NOMO-1 (cell line): ENCODE results near the gene PGA4.
"Not testable (repeated sequence)": the region's sequence is repeated elsewhere in the genome, so short reads cannot be mapped to it uniquely, and the experiment has no call there.

Source experiments
- DNase-seq, 2 experiments: peaks; one replicate each; lab custom pipeline; 2025; ENCODE audit not compliant: unreplicated experiment in 2 of 2; lab: John Stamatoyannopoulos, UW

PGA4 gene

GRCh38 chr11:61203873-61204272 lies 18.3 kb upstream of the PGA4 start:
- not testable (repeated sequence) for DNase-seq

GRCh38 chr11:61204502-61205059 lies 17.6 kb upstream of the PGA4 start:
- not testable (repeated sequence) for DNase-seq

GRCh38 chr11:61207636-61208310 lies 14.4 kb upstream of the PGA4 start:
- not testable (repeated sequence) for DNase-seq

- DNase-seq = not testable (repeated sequence)
Observed at GRCh38 chr11:61210629-61211028, 11.5 kb upstream of the PGA4 start.

- DNase-seq = not testable (repeated sequence)
Observed at GRCh38 chr11:61211327-61211952, 10.7 kb upstream of the PGA4 start.

- DNase-seq = not testable (repeated sequence)
Observed at GRCh38 chr11:61212202-61212601, 9.9 kb upstream of the PGA4 start.

GRCh38 chr11:61213711-61214324 lies 8.3 kb upstream of the PGA4 start:
- DNase-seq = not testable (repeated sequence)

- DNase-seq = not testable (repeated sequence)
Observed at GRCh38 chr11:61218306-61218705, 3.8 kb upstream of the PGA4 start.

- not testable (repeated sequence) for DNase-seq
Observed at GRCh38 chr11:61219016-61219415, 3.1 kb upstream of the PGA4 start.

- not testable (repeated sequence) for DNase-seq
Observed at GRCh38 chr11:61222692-61223091, 545 bp downstream of the PGA4 start.

GRCh38 chr11:61226457-61227137 lies 4.5 kb downstream of the PGA4 start:
- DNase-seq = not testable (repeated sequence)

- not testable (repeated sequence) for DNase-seq
Observed at GRCh38 chr11:61229458-61229857, 7.3 kb downstream of the PGA4 start.

GRCh38 chr11:61231033-61231432 lies 8.9 kb downstream of the PGA4 start:
- DNase-seq = not testable (repeated sequence)

GRCh38 chr11:61231585-61231984 lies 9.4 kb downstream of the PGA4 start:
- DNase-seq = not testable (repeated sequence)

- not testable (repeated sequence) for DNase-seq
Observed at GRCh38 chr11:61232548-61233145, 10.5 kb downstream of the PGA4 start.

- not testable (repeated sequence) for DNase-seq
Observed at GRCh38 chr11:61237130-61237529, 15.0 kb downstream of the PGA4 start.

- not testable (repeated sequence) for DNase-seq
Observed at GRCh38 chr11:61240288-61240687, 18.1 kb downstream of the PGA4 start.

GRCh38 chr11:61240875-61241274 lies 18.7 kb downstream of the PGA4 start, which contains the start of gene PGA5:
TSS of gene PGA5 (plus strand) at chr11:61241175. CDS start at chr11:61241227, 52 bp downstream.
- not testable (repeated sequence) for DNase-seq

- not testable (repeated sequence) for DNase-seq
Observed at GRCh38 chr11:61241526-61241925, 19.4 kb downstream of the PGA4 start.

GRCh38 chr11:61245284-61245964 lies 23.3 kb downstream of the PGA4 start:
- DNase-seq = not testable (repeated sequence)
